SU-DHL-6 (cell line): ENCODE data around the gene FAM163B.

Experiments
- H2AFZ ChIP-seq: fragments of 200-600 bp; sonication (generic); 2 replicates; pipeline ENCODE4 v1.6.1; 2014; ENCODE audit warnings: low read depth, mild to moderate bottlenecking, moderate library complexity, mixed read lengths, antibody characterized with exemption, low read length; ENCODE audit not compliant: severe bottlenecking
- H3F3A ChIP-seq: fragments of 200-600 bp; shearing (Covaris generic); 2 replicates; pipeline ENCODE4 v1.6.0; 2016; ENCODE audit warnings: antibody characterized with exemption, mild to moderate bottlenecking; ENCODE audit not compliant: insufficient read depth
- H3K27ac ChIP-seq: fragments of 200-600 bp; sonication (generic); 2 replicates; pipeline ENCODE4 v1.5.1; 2016; ENCODE audit warnings: low read depth, mild to moderate bottlenecking, low read length, moderate library complexity, mixed read lengths
- H3K27me3 ChIP-seq: fragments of 200-600 bp; sonication (generic), shearing (Covaris generic); 2 replicates; pipeline ENCODE4 v1.6.0; 2014; ENCODE audit warnings: mild to moderate bottlenecking, low read length
- H3K36me3 ChIP-seq: fragments of 200-600 bp; sonication (generic); 2 replicates; pipeline ENCODE4 v1.6.1; 2014; ENCODE audit warnings: mild to moderate bottlenecking, low read length, mixed read lengths
- H3K4me2 ChIP-seq: fragments of 300-600, 200-600 bp; shearing (Covaris generic), sonication (generic); 2 replicates; pipeline ENCODE4 v1.6.0; 2014; ENCODE audit warnings: low read length, low read depth, mild to moderate bottlenecking; ENCODE audit not compliant: poor library complexity, severe bottlenecking
- H3K4me3 ChIP-seq: fragments of 200-600 bp; sonication (generic); 2 replicates; pipeline ENCODE4 v1.5.1; 2014; ENCODE audit warnings: antibody characterized with exemption, low read length, mild to moderate bottlenecking, mixed read lengths; ENCODE audit not compliant: insufficient read depth, poor library complexity, severe bottlenecking
- H3K79me2 ChIP-seq: fragments of 200-600 bp; sonication (generic); 2 replicates; pipeline ENCODE4 v1.6.1; 2014; ENCODE audit warnings: mild to moderate bottlenecking, low read length, moderate library complexity; ENCODE audit not compliant: insufficient read depth
- H3K9ac ChIP-seq: fragments of 200-600 bp; sonication (generic); 2 replicates; pipeline ENCODE4 v1.7.0; 2014; ENCODE audit warnings: mild to moderate bottlenecking, low read length
- H3K9me2 ChIP-seq: fragments of 200-600 bp; sonication (generic); replicated peaks from 2 replicates; pipeline ENCODE4 v1.6.1; 2014; ENCODE audit warnings: low read length; ENCODE audit not compliant: insufficient read depth
- H3K9me3 ChIP-seq: fragments of 200-600 bp; sonication (generic); 2 replicates; pipeline ENCODE4 v1.6.1; 2014; ENCODE audit warnings: low read length, mixed read lengths; ENCODE audit not compliant: insufficient read depth
- H4K20me1 ChIP-seq: fragments of 200-600 bp; sonication (generic); 2 replicates; pipeline ENCODE4 v1.6.1; 2014; ENCODE audit warnings: low read depth, mild to moderate bottlenecking, antibody characterized with exemption, low read length, moderate library complexity, mixed read lengths
- CTCF ChIP-seq: fragments of 200-600 bp; sonication (generic); IDR thresholded peaks from one replicate; pipeline ENCODE4 v1.5.1; 2017; ENCODE audit warnings: antibody characterized with exemption, mild to moderate bottlenecking, low read length, moderate library complexity; ENCODE audit not compliant: insufficient read depth, poor library complexity, severe bottlenecking
- EZH2phosphoT487 ChIP-seq: fragments of 200-600 bp; sonication (generic), shearing (Covaris generic); conservative IDR thresholded peaks from 2 replicates; pipeline ENCODE4 v1.6.1; 2018; ENCODE audit warnings: mild to moderate bottlenecking, antibody characterized with exemption, low read length, moderate library complexity, mixed read lengths

Gene FAM163B

GRCh38 chr9:133605856-133606707 is 3.1 kb downstream of the FAM163B start:
- H2AFZ ChIP-seq = no peak overlapping the region
- no peaks in the 10 kb centered on the region for H3K36me3 ChIP-seq
- no peaks in the 10 kb centered on the region for H3K27me3 ChIP-seq
- H3K9me3 ChIP-seq = no peaks in the 10 kb centered on the region
- no peaks in the 10 kb centered on the region for H3F3A ChIP-seq
- no peaks in the 10 kb centered on the region for H3K9me2 ChIP-seq
- H4K20me1 ChIP-seq = no peaks in the 10 kb centered on the region
- no peak for TF ChIP-seq EZH2phosphoT487
- TF ChIP-seq CTCF = no peak
- H3K79me2 ChIP-seq = no peaks in the 10 kb centered on the region
- H3K4me3 ChIP-seq = no peak overlapping the region
- H3K9ac ChIP-seq = no peak overlapping the region
- H3K4me2 ChIP-seq = no peak overlapping the region
- H3K27ac ChIP-seq = no peak overlapping the region

- Histone ChIP-seq H2AFZ (no peak overlapping the region), H3K9me2 (no peaks in the 10 kb centered on the region), H3K27ac (no peak overlapping the region), H3K4me3 (no peak overlapping the region), H3K9ac (no peak overlapping the region), H3K27me3 (no peaks in the 10 kb centered on the region), H3K9me3 (no peaks in the 10 kb centered on the region), H4K20me1 (no peaks in the 10 kb centered on the region), H3K4me2 (no peak overlapping the region), H3K36me3 (no peaks in the 10 kb centered on the region), H3F3A (no peaks in the 10 kb centered on the region), H3K79me2 (no peaks in the 10 kb centered on the region)
- TF ChIP-seq CTCF (no peak), EZH2phosphoT487 (no peak)
Observed at GRCh38 chr9:133605446-133605845, 3.7 kb downstream of the FAM163B start.

- H3K9me3 ChIP-seq = no peaks in the 10 kb centered on the region
- H3K9ac ChIP-seq = no peak overlapping the region
- H3K4me3 ChIP-seq = no peak overlapping the region
- no peak overlapping the region for H3K27ac ChIP-seq
- no peaks in the 10 kb centered on the region for H4K20me1 ChIP-seq
- H3K27me3 ChIP-seq = no peaks in the 10 kb centered on the region
- no peak overlapping the region for H3K4me2 ChIP-seq
- no peaks in the 10 kb centered on the region for H3K9me2 ChIP-seq
- H3K36me3 ChIP-seq = no peaks in the 10 kb centered on the region
- no peak overlapping the region for H2AFZ ChIP-seq
- no peaks in the 10 kb centered on the region for H3K79me2 ChIP-seq
- no peaks in the 10 kb centered on the region for H3F3A ChIP-seq
- no peak for TF ChIP-seq CTCF
- no peak for TF ChIP-seq EZH2phosphoT487
Observed at GRCh38 chr9:133604856-133605255, 4.3 kb downstream of the FAM163B start.
